Testis (tissue), 3 donors: ENCODE measurements around the gene GTPBP1. TPM values are rescaled to one million over a fixed set of nuclear protein-coding genes. Genes with fewer than 3 reads are reported as not detected.

Experiments
- DNase-seq: peaks from one replicate; pipeline ENCODE4 v3.0.0-alpha.2; 2019
- H3K27ac ChIP-seq, 2 donors: fragments of 200-600 bp; sonication (generic); one replicate each; pipeline ENCODE4 v1.5.1; 2019
- H3K27me3 ChIP-seq: fragments of 200-600 bp; sonication (generic); one replicate; pipeline ENCODE4 v1.5.1; 2019
- H3K36me3 ChIP-seq: fragments of 200-600 bp; sonication (generic); one replicate; pipeline ENCODE4 v1.5.1; 2017; ENCODE audit warnings: low read depth; ENCODE audit errors: missing control alignments
- H3K4me1 ChIP-seq: fragments of 200-600 bp; sonication (generic); one replicate; pipeline ENCODE4 v1.5.1; 2019
- H3K4me3 ChIP-seq, 2 donors: fragments of 200-600 bp; sonication (generic); one replicate each; pipeline ENCODE4 v1.5.1; 2017 to 2019
- H3K9me3 ChIP-seq: fragments of 200-600 bp; sonication (generic); one replicate; pipeline ENCODE4 v1.5.1; 2017
- POLR2A ChIP-seq: fragments of 450-650 bp; IDR thresholded peaks from one replicate; pipeline ENCODE4 v1.6.1; 2017; ENCODE audit warnings: antibody characterized with exemption, mild to moderate bottlenecking, moderate library complexity
- WGBS, 2 donors: methylation state at CpG; one replicate each; pipeline ENCODE4 v1.1.5; 2018; 5-methylcytosine and 5-hydroxymethylcytosine counted together
- intact Hi-C: fragments of 100-400 bp; cut with DNase I; formaldehyde crosslinking; loops from one replicate; pipeline ENCODE4 v1.15.1; 2023; ENCODE audit warnings: low total_unique reads
- polyA plus RNA-seq: library from polyadenylated mRNA; stranded (reverse); fragments of 350-450 nt; fragmentation: Illumina TruSeq; extraction: RNeasy Lipid Tissue Mini Kit (QIAGEN cat#74804); gene quantifications from one replicate; pipeline ENCODE4 v1.2.3, GENCODE V29; 2014; ENCODE audit warnings: low read depth, low replicate concordance; ENCODE audit not compliant: insufficient read depth
- total RNA-seq, 2 donors: library from RNA; depleted of rRNA; stranded (reverse); fragments of >200 nt; gene quantifications; one replicate each; pipeline ENCODE4 v1.2.3, GENCODE V29; 2016
- TF ChIP-seq, protein P1 (sequence below), 3 experiments: fragments of 450-650 bp in 2 of 3; fragments of 200-600 bp in 1 of 3; sonication (generic) in 1 of 3; IDR thresholded peaks; one replicate each; pipeline ENCODE4 v1.5.1; 2016 to 2019; ENCODE audit warnings: antibody characterized with exemption in 3 of 3, mild to moderate bottlenecking in 2 of 3, moderate library complexity in 1 of 3

The GTPBP1 gene
- total and polyA plus RNA-seq, 3 donors from 2014 or later: 53.1 to 89.8 (median 81.5) TPM

DNA sequence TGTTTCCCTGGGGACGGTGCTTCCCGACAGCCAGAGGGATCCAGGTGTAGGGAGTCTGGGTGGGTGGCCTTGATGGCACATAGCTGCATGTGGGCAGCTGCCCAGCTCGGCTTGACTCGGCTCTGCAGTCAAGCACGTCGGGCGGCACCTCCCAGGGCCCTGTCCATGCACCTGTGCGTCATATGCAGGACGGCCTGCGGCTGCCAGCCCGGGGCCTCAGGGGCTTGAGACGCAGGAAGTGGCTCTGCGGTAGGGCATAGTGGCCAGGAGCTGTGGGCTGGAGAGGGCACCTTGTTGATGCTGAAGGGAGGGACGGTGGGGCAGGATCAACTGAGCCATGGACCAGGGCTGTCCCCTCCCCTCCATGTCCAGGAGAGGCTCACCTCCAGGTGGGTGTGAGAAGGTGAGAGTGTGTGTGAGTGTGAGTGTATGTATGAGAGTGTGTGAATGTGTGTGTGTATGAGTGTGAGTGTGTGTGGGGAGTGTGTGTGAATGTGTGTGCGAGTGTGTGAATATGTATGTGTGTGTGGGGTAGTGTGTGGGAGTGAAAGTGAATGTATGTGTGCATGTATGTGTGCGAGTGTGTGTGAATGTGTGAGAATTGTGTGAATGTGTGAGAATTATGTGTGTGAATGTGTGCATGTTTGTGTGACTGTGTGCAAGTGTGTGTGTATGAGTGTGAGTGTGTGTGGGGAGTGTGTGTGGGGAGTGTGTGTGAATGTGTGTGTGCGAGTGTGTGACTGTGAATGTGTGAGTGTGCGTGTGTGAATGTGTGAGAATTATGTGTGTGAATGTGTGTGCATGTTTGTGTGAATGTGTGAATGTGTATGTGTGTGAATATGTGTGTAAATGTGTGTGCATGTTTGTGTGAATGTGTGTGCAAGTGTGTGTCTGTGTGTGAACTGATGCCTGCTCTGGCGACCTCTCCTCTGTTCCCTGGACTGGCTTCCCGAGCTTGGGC, 55.7 kb downstream of the GTPBP1 start:
- Histone ChIP-seq H3K36me3 (no peaks in the 10 kb centered on the region), H3K9me3 (no peaks in the 10 kb centered on the region), H3K27ac (no peak overlapping the region), H3K4me3 (no peak overlapping the region), H3K27me3 (no peaks in the 10 kb centered on the region), H3K4me1 (peaks cover 6% of the 10 kb centered on the region)
- WGBS, 2 donors: 55 to 67% methylated on average over 17 to 20 of the region's 20 CpGs
- no peak for DNase-seq
- TF ChIP-seq, protein P1, sequence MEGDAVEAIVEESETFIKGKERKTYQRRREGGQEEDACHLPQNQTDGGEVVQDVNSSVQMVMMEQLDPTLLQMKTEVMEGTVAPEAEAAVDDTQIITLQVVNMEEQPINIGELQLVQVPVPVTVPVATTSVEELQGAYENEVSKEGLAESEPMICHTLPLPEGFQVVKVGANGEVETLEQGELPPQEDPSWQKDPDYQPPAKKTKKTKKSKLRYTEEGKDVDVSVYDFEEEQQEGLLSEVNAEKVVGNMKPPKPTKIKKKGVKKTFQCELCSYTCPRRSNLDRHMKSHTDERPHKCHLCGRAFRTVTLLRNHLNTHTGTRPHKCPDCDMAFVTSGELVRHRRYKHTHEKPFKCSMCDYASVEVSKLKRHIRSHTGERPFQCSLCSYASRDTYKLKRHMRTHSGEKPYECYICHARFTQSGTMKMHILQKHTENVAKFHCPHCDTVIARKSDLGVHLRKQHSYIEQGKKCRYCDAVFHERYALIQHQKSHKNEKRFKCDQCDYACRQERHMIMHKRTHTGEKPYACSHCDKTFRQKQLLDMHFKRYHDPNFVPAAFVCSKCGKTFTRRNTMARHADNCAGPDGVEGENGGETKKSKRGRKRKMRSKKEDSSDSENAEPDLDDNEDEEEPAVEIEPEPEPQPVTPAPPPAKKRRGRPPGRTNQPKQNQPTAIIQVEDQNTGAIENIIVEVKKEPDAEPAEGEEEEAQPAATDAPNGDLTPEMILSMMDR (IDR thresholded peaks at IDR 0.05): no peak
- no peak for TF ChIP-seq POLR2A
- intact Hi-C loops: loop anchor here (10.0 kb wide), 1 partner anchor 93 kb away; no protein-coding TSS in a partner anchor

- DNase-seq: no peak
- H3K27me3 ChIP-seq: no peaks in the 10 kb centered on the region
- no peak for TF ChIP-seq POLR2A
- TF ChIP-seq, protein P1 (IDR thresholded peaks at IDR 0.05): no peak
- no peak overlapping the region for H3K27ac ChIP-seq
- intact Hi-C loops: loop anchor here (10.0 kb wide), 1 partner anchor 92 kb away; no protein-coding TSS in a partner anchor
- H3K36me3 ChIP-seq: no peaks in the 10 kb centered on the region
- peaks cover 6% of the 10 kb centered on the region for H3K4me1 ChIP-seq
- H3K9me3 ChIP-seq: no peaks in the 10 kb centered on the region
- no peak overlapping the region for H3K4me3 ChIP-seq
- 72% methylated on average over 7 to 11 of the region's 11 CpGs for WGBS, 2 donors
Measured at GRCh38 chr22:38762551-38762983, 56.8 kb downstream of the GTPBP1 start.

GRCh38 chr22:38766076-38766777, 60.5 kb downstream of the GTPBP1 start:
- Histone ChIP-seq H3K27me3 (no peaks in the 10 kb centered on the region), H3K4me3 (no peak overlapping the region), H3K9me3 (no peaks in the 10 kb centered on the region), H3K27ac (no peak overlapping the region), H3K36me3 (no peaks in the 10 kb centered on the region), H3K4me1 (no peaks in the 10 kb centered on the region)
- intact Hi-C loops: loop anchor here (10.0 kb wide), 1 partner anchor 89 kb away; no protein-coding TSS in a partner anchor
- peak; percentile 76 for DNase-seq
- WGBS, 2 donors: 53 to 60% methylated on average over 14 of the region's 14 CpGs
- no peak for TF ChIP-seq POLR2A
- TF ChIP-seq, protein P1 (IDR thresholded peaks at IDR 0.05): peak; percentile 25 to 68 (median 52)

DNA sequence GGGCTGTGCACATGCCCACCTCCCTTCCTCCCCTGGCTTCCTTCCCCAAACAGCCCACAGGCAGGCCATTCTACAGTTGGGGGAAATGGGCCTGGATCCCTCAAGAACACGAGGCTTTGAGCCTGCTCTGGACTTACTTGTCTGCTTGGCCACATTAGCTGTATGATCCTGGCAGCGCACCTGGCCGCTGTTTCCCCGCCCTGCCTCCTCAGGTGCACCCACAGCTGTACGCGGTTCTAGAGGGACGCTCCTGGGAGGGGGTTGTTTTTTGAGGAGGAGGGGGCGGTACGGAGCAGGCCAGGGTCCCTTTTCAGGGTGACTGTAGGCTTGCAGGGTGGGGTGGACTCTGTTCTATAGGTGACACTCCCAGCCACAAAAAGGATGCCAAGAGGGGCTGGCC, 61.6 kb downstream of the GTPBP1 start:
- TF ChIP-seq, protein P1 (IDR thresholded peaks at IDR 0.05): no peak
- no peak for TF ChIP-seq POLR2A
- no peak for DNase-seq
- no peaks in the 10 kb centered on the region for H3K9me3 ChIP-seq
- H3K36me3 ChIP-seq: no peaks in the 10 kb centered on the region
- H3K4me1 ChIP-seq: no peaks in the 10 kb centered on the region
- H3K27ac ChIP-seq: no peak overlapping the region
- no peaks in the 10 kb centered on the region for H3K27me3 ChIP-seq
- intact Hi-C loops: loop anchor here (10.0 kb wide), 1 partner anchor 87 kb away; no protein-coding TSS in a partner anchor
- H3K4me3 ChIP-seq: no peak overlapping the region
- 50 to 87% methylated on average over 1 to 9 of the region's 9 CpGs for WGBS, 2 donors
